Epithelial cell of proximal tubule (primary cell): ENCODE data around the gene PAPSS2. TPM values are rescaled to one million over a fixed set of nuclear protein-coding genes. Genes with fewer than 3 reads are reported as not detected.

Source experiments
- DNase-seq: peaks from one replicate; pipeline ENCODE4 v3.0.0-alpha.2; 2011; ENCODE audit warnings: low read depth
- H3K4me3 ChIP-seq: 2 replicates; pipeline ENCODE4 v1.5.1; 2011; ENCODE audit warnings: low read depth, mild to moderate bottlenecking, low read length
- total RNA-seq: library from RNA; depleted of rRNA; stranded (reverse); fragments of >200 nt; gene quantifications from 2 replicates; pipeline ENCODE4 v1.2.3, GENCODE V29; 2015
- TF ChIP-seq, protein P1 (sequence below): conservative IDR thresholded peaks from 2 replicates; pipeline ENCODE4 v1.5.1; 2012; ENCODE audit warnings: low read depth, mild to moderate bottlenecking, low read length

Gene PAPSS2
- total RNA-seq, 1 donor from 2014 or later: 15.6 TPM

DNA sequence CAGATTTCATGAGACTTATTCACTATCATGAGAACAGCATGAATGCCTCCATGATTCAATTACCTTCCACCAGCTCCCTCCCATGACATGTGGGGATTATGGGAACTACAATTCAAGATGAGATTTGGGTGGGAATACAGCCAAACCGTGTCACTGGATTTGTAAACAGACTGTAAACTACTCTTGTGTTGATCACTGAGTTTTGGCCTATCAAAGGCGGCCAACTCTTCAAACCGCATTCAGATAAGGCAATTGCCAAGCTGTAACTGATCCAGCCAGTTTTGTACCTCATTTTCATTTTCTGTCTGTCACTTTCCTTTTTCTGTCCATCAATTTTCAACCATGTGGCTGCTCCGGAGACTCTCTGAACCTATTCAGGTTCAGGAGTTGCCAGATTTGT is 27.2 kb upstream of the PAPSS2 start:
- no peak for DNase-seq

DNA sequence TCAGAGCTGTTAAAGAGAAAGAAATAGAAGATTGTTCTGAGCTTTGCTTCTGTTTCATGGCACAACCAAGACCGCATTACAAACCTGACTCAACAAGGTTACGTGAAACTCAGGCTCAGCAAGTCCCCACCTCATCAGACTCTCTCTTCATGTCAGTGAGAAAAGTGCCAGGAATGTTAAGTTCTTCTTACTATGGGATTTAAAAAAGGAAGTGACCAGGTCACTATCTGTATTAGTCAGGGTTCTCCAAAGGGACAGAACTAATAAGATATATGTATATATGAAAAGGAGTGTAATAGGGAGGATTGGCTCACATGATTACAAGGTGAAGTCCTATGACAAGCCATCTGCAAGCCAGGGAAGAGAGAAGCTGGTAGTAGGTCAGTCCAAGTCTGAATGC is 25.4 kb upstream of the PAPSS2 start:
- TF ChIP-seq, protein P1, sequence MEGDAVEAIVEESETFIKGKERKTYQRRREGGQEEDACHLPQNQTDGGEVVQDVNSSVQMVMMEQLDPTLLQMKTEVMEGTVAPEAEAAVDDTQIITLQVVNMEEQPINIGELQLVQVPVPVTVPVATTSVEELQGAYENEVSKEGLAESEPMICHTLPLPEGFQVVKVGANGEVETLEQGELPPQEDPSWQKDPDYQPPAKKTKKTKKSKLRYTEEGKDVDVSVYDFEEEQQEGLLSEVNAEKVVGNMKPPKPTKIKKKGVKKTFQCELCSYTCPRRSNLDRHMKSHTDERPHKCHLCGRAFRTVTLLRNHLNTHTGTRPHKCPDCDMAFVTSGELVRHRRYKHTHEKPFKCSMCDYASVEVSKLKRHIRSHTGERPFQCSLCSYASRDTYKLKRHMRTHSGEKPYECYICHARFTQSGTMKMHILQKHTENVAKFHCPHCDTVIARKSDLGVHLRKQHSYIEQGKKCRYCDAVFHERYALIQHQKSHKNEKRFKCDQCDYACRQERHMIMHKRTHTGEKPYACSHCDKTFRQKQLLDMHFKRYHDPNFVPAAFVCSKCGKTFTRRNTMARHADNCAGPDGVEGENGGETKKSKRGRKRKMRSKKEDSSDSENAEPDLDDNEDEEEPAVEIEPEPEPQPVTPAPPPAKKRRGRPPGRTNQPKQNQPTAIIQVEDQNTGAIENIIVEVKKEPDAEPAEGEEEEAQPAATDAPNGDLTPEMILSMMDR: no peak
- no peak overlapping the region for H3K4me3 ChIP-seq
- DNase-seq: no peak

More for the DNA sequence above, 27.2 kb upstream of the PAPSS2 start:
- TF ChIP-seq, protein P1: no peak
- no peak overlapping the region for H3K4me3 ChIP-seq

DNA sequence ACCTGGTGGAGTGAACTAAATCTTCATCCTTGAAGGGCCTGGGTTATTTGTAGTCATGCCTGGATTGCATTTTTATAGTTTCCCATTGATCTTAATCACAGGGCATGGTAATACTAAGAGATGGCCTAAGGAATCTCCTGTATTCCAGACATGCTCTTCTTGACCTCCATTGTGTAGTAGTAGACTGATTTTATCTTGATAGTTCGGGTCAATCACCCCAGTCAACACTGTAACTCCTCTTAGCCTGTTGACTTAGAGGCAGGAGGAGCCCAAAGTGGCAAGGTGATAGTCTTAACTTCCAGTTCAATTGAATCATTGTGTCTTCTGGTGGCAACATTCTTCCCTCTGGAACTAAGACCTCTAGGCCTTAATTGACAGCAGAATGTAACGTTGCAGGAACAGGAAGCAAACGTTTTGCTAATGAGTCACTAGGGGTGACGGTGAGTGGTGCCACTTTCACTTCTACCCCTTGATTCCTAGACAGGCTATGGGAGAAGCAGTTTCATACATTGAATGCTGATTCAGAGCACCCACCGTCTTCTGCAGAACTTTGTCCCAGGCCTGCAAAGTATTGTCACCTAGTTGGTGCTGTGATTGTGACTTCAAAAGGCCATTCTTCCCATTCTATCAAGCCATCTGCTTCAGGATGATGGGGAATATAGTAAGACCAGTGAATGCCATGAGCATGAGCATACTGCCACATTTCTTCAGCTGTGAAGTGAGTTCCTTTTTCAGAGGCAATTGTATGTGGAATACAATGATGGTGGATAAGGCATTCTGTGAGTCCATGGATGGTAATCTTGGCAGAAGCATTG is 24.0 kb upstream of the PAPSS2 start:
- H3K4me3 ChIP-seq: no peak overlapping the region
- TF ChIP-seq, protein P1: no peak
- DNase-seq: peak; percentile 85

DNA sequence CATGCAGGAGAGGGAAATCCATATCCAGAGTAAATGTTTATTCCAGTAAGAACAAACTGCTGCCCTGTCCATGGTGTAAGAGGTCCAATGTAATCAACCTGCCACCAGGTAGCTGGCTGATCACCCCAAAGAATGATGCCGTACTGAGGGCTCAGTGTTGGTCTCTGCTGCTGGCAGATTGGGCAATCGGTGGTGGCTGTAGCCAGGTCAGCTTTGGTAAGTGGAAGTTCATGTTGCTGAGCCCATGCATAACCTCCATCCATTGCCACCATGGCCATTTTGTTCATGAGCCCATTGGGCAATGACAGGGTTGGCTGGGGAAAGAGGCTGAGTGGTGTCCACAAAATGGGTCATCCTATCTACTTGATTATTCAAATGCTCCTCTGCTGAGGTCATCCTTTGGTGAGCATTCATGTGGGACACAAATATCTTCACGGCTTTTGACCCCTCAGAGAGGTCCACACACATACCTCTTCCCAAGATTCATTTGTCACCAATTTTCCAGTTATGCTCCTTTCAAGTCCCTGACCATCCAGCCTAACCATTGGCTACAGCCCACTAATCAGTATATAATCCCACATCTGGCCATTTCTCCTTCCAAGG is 23.3 kb upstream of the PAPSS2 start:
- no peak overlapping the region for H3K4me3 ChIP-seq
- DNase-seq: no peak
- TF ChIP-seq, protein P1: no peak

DNA sequence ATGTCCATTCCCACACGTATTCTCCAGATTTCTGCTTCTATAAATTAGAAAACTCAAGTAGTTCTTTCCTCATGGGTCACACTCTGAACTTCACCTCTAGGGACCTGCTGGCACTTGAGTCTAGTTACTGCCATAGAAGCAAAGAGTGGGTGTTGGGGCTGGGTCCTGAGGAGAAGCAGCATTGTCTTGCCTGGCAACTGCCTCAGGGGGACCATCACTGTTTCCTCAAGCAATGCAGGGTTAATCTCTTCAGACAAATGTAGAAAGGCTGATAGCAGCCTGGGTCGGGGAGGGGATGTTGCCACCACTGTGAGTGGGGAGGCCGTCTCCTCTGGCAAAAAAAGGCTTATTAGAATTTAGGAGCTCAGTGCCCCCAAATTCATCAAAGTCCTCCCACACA is 20.2 kb upstream of the PAPSS2 start:
- DNase-seq: no peak
- TF ChIP-seq, protein P1: no peak
- no peak overlapping the region for H3K4me3 ChIP-seq

DNA sequence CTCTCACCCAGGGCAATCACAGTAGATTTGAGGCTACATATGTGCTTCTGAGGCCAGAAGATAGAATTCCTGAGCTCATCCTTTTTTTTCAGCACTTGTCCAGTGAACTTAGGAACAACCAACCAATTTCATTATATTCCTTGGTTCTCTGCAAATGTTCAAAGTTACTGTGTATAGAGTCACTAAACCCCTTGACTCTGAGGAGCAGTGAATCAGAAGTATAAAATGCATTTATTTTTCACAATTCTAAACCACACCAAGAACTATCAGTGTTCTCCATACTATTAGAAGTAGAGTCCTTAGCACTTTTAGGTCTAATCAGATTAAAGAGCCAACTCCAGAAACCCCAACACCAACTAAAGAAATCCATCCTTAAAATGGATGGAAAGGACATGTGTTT is 19.6 kb upstream of the PAPSS2 start:
- TF ChIP-seq, protein P1: no peak
- H3K4me3 ChIP-seq: no peak overlapping the region
- no peak for DNase-seq
